ENCODE data around the gene NFKBIZ.

GRCh38 chr3:101853982-101854381, 4.7 kb downstream of the NFKBIZ start:
- TF ChIP-seq POLR2A (IDR thresholded peaks at IDR 0.05; ENCODE audit: low read length) (no peak), GATA1 (IDR thresholded peaks at IDR 0.05; ENCODE audit: low read depth, low read length) (no peak)

Measured in erythroblast (primary cell).